GM19463 (cell line): Measurements from ENCODE around the gene SLX9.
"Not testable (repeated sequence)": the region's sequence is repeated elsewhere in the genome, so short reads cannot be mapped to it uniquely, and the experiment has no call there.

ENCODE experiments used
- ATAC-seq: cut with Tn5 transposase; IDR thresholded peaks from one replicate; pipeline ENCODE4 v1.9.1; 2021; ENCODE audit warnings: mild to moderate bottlenecking, moderate library complexity; ENCODE audit not compliant: unreplicated experiment

The SLX9 gene

DNA sequence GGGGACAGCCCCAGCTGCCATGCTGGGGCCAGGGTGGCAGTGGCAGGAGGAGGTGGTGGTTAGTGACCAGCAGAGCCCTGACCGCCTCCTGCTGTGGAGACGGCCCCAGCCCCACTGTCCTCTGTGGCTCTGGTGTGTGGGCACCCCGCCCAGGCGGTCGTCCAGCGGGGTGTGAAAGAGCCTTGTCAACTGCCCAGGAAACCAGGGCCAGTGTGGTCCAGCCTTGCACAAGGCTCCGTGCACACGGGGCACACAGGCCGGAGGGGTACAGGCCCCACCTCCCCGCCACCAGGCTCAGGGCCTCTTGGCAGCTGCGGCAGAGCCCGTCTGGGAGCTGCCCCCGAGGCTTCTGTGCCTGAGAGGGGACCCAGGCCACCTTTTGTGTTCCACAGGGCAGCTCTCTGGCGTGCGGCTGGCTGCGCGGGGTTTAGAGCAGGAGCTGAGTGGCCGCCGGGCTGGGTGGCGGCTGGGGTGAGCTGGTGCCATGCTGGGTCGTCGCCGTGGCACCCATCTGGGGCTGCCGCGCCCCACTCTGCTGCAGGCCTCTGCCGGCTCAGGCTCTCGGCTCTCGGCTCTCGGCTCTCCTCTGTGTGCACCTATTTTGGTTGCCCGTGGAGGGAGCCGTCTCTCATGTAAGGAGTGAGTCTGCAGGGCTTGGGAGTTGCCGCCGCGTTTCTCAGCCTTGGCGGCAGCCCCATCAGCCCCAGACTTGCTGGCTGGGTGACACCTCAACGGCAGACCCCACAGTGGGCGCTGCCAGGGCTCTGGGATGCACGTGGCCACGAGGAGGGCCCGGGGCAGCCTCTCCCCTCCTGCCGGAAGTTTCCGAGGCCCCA is 36.1 kb downstream of the SLX9 start:
- ATAC-seq: no peak

GRCh38 chr21:44976556-44977393 is 36.9 kb downstream of the SLX9 start:
- not testable (repeated sequence) for ATAC-seq

DNA sequence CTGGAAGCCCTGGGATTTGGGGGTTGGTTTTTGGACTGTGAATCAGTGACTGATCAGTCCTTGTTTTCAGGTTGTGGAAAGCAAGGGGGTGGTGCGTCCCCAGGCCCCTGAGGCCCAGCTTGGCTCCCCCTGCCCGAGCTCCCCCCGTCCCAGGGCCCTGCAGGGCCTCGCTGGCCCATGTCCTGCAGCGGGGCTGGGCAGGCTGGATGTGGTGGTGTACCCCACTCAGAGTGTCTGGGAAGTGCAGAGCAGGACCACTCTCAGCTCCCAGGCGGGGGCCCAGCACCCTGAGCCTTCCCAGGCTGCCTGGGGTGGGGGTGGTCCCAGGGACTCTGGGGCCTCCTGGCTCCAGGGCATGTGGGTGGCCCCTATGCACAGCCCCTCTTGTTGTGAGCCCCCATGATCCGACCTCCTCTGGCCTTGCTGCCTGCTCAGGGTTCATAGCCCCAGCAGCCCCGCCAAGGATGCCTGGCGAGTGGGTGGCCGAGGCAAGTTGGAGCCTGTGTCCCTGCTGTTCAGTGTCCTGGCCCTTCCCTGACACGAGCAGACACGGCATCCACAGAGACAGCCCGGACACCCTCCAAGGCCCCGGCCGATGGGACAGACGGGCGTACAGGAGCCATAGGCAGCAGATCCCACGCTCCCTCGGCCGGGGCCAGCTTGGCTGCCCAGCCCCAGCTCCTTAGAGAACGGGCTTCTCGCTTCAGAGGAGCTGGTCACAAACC is 37.9 kb downstream of the SLX9 start:
- ATAC-seq: no peak

DNA sequence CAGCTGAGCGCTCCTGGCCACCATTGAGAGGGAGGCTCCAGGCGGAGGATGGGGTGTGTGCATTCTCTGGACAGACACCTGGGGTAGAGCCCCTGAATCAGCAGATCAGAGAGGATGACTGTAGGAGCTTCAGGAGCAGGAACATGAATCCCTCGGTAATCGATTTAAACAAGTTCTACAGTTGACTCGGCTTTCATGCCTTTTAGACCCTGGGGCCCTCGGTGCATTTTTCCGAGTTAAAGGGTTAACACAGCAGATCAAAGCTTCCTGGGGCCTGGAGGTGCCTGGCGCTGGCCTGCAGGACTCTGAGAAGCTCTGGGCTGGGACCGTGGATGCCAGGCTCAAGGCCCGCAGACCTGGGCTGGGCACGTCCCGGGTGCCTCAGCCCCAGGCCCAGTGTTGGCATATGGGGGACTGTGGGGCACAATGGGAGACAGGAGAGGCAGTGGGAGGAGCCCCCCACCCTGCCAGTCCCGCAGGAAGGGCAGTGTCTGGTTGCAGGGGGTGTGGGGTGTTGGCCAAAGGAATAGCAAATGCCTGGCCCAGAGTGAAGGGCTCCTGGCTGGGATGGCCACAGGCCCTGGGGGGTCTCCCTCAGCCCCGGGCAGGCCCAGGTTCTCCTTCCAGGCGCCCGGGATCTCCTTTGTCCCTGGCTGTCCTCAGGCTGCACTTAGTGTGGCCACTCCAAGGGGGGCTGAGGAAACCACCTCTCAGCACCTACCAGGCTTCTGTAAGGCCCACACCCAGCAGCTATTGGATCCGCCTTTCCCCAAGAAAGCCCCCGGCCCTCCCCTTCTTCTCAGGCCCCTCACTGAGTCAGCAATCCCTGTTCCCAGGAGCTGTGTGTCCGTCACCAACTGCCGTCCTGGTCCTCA is 40.1 kb downstream of the SLX9 start:
- ATAC-seq: no peak

GRCh38 chr21:44980562-44981489 is 41.0 kb downstream of the SLX9 start:
- no peak for ATAC-seq

DNA sequence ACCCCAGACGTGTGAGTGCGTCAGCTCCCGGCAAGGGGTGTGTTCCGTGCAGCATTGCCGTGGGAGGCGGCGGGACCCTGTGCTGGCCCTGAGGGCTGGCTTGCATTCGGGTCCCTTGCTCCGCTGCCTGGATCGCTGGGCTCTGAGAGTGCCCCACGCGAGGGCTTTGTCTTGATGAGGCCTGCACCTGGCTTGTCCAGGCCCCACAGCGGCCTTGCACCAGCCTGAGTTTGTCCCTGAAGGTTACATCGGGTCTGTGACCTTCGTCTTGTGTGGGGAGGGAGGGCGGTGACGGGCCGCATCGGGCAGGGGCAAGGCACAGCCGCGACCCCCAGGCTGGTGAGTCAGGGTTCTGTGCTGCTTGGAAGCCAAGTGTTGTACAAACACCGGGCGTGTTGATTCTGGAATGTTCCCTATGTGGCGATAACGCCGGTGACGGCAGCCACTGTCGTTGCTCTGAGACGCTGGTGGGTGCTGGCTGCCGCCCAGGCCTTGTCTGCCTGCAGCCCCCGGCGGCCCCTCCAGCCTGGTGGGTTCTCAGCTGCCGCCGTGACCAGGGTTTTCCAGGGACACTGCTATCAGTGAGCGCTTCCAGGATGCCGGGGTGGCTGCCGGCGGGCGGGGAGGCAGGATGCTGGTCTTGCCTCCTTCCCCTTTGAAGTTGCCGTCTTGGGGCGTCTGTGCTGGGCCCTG is 42.9 kb downstream of the SLX9 start:
- ATAC-seq: no peak

DNA sequence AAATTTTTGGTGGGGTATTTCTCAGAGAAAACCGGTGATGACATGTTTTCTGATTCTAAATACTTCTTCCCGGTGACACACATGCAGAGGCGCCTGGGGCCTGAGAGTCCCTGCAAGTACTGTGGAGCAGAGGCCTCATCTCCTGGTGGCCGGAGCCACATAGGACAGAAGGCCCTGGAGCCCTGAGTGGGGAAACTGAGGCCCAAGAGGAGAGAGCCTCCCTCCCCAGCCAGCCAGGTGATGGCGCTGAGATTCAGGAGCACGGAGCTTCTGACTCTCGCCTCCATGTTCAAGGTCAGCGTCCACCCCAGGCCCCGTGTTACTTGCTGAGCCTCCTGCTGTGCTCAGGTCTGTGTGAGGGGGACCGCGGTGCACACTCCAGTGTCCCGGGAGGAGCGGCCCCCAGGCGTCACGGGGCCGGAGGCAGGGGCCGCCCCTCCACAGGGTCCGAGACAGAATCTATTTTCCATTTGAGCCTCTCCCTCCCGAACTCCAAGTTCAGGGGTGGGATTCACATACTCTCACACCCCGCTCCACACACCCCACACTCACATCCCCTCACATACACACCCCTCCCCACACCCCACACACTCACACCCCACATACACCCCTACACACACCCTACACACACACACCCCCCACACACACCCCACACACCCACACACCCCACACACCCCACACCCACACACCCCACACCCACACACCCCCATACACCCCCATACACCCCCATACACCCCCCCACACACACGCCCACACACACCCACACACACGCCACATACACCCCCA is 43.8 kb downstream of the SLX9 start:
- no peak for ATAC-seq

DNA sequence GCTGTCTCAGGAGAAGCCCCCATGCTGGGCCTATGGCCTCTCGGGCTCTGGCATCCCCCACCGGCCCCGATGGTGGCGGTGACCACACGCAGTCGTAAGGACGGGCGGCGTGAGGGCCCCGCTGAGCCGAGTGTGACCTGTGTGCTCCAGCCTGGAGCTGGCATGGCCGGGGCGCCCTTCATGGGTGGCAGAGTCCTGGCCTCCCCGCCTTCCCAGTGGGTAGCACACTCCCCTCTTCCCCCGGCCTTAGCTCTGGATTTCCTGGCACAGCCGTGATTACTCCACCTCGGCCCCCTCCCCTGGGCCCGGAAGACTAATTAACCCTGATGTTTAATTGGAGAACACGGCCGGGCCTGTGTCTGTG is 44.6 kb downstream of the SLX9 start:
- no peak for ATAC-seq

DNA sequence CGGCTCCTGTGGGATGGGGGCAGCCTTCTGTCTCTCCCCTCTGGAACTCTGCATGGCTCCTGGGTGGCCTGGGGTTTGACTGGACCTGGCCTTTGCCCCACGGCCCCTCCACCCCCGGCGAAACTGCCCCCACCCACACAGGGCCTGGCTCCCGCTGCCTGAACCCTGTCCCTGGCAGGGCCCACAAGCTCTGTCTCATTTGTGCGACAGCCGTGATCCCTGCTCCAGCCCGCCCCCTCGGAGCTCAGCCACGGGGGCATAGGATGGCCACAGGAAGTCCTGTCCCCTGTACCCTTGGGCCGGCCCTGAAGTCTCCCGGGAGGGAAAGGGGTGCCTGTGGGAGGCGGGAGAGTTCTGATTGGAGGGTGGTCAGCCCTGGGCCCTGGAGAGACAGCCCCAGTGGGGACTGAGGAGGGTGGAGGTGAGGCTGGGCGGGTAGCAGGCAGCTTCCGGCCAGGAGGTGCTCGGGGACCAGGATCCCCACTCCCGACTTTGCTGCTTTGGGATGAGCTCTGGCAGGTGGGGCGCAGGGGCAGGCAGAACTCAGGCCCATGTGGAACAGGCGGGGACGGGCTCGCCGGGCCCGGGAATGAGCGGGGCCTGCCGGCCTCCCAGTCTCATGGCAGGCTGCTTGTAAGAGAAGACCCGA is 45.1 kb downstream of the SLX9 start:
- ATAC-seq: no peak

GRCh38 chr21:44985441-44986401 is 45.9 kb downstream of the SLX9 start:
- no peak for ATAC-seq

- no peak for ATAC-seq
Measured at GRCh38 chr21:44986471-44987291, 46.9 kb downstream of the SLX9 start.

DNA sequence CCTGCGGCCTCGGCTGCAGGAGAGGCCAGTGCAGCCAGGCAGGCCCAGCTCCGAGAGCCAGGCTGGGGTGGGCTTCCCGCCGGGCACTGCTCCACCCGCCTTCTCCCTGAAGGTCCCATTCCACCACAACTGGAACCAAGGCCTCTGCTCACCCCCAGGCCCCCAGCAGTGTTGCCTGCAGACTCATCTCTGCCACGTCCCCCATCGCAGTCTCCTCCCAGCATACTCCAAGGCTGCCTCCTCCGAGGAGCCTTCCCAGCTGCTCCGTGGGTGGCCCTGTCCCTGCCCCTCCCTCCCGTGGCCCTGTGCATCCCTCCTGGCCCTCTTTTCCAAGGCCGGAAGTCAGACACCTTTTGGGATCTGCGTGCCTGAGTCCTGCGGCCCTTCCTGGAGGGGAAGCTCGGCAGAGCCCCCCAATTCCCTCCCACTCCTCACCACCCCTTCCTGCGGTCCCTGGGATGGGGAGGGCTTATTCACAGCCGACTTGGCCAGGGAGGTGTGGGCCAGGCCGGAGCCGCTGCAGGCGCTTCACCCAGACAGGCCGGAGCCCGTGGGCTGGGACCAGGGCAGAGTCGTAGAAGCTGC is 47.6 kb downstream of the SLX9 start:
- no peak for ATAC-seq

DNA sequence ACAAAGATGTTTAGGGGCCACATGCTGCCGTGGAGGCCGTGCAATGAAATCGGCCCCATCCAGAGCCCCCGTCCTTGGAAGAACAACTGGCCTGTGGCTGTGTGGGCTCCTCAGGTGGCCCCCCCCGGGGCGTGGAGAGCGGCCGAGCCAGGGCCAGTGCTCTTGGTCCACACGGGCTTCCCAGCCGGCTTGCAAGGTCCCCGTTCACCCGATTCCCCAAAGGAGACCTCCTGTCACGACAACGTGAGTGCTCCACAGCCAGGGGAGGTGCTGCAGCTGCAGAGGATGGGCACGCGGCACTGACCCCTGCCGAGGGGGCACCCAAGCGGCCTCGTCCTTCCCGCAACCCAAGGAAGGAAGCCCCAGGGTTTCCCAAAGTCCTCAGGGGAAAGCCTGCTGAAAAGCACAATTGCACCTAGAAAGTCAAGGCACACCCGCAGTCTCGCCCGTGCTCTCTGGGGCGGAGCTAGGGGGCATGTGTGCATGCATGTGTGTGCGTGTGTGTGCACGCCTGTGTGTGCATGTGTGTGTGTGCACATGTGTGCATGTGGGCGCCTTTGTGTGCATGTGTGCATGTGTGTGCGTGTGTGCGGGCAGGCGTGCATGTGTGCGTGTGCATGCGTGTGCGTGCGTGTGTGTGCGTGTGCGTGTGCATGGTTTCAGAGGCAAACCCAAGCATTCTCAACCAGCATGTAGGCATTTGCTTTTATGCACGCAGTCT is 48.2 kb downstream of the SLX9 start:
- ATAC-seq: no peak
